ENCODE data around the gene BCL2L15. TPM values are rescaled to one million over a fixed set of nuclear protein-coding genes. Genes with fewer than 3 reads are reported as not detected.

BCL2L15 gene
- total RNA-seq, result 0.12 and 0.20 TPM in 2 replicates

DNA sequence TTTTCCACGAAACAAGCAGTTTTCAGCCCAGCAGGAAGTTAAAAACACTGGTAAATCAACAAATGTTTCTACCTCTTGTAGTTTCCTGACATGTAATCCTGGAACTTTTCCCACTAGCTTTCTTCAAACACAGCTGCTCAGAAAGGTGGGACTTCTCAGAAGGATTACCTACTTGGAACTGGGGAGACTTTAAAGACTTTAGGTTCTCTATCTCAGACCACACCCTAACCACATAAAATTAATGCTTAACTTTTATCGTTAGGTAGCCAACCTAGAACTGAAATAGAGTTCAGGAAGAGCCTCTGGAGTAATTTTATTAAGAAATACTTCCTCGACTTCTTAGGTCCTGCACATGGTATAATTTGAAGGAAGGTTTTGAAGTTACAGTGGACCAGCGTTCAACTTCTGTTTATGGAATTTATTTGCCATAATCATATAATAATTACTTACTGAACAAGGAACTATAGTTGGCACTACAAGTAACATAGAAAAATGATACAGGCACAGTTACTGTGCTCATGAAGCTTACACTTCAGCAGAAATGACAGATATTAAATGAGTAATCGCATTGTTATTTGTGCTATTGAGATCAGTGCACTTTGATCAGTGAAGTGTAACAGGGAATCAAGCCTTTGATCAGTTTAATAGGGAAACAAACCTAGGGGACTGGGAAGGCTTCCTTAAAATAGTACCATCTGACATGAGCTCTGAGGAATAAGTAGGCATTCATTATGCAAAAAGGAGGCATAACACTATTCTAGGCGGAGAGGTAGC is at the start of gene BCL2L15:
Gene BCL2L15, minus strand, starts transcription at position 180 of the 774 bp plus-strand sequence. CDS start 206 bp downstream, outside the sequence.

DNA sequence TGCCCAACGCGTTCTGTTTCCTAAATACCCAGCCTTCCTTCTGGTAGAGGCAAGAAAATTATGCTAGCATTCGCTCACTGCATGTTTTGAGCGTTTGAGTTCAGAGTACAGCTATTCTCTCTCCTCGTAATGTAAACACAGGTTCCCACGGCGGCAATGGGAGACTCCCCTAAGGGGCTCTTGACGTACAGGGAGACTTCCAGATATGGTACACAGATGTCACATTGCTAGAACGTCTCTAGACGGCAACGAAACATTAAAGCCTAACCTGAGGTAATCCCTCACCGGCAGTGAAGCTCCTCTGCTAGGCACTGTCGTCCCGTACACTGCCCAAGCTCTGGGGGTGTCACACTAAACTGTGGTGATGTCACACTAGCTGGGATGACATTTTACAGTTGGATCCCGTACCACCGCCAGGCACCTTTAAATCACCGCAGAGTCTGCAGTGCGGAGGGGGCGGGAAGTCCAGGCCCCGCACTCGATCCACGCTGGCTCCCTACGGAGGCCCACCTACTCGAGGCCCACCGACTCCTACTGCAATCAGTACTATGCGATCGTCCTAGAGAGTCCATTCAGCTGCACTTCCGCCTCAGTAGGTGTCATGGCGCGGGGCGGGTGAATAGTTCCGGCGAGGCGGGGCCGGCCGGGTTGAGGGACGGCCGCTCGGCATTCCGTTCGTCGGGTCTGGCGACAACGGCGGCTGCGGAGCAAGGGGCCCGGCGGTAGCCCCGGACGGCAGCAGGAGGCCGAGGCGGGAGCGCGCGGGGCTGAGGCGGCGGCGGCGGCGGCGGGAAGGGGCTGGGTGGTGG is 41.8 kb upstream of the BCL2L15 start, which contains the start of gene HIPK1:
Gene HIPK1, plus strand, starts transcription at position 384 of the 809 bp plus-strand sequence.

DNA sequence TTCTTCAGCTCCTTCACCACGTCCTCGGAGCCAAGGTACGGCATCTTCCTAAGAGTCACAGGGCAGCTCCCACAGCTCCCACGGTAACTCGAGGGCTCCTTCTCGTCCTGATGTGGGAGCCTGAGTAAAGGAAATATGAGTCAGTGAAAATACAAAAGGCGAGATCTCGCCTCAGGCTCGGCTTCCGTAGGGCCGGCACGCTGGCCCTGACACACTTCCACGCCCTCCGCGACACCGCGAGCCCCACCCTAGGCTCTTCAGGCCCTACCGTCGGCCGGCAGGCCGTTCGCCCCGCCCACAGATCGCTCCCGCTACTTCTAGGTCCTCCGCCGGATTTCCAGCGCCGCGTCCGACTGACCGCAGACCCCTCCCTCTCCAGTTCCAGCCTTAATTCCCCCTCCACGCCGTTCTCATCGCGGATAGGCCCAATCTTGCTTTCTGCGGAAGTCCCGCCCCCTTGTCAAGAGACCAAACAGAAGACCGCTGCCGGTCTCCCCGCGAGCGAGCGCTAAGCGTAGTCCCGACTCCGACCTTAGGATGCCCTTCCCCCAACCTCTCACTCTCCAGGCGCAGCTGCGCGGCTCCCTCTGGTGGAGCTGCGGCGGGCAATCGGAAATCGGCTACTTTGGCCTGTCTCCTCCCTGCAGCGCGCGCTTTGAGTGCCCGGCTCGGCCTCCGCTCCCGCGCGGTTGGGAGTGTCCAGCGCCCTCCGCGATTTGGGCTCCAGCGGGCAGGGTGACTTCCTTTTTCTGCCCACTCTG is 17.5 kb upstream of the BCL2L15 start, which contains the start of the genes AP4B1 and DCLRE1B:
Gene AP4B1, minus strand, starts transcription at position 126 of the 761 bp plus-strand sequence. Its CDS starts 82 bp downstream, at position 44.
Gene DCLRE1B, plus strand, starts transcription at position 653 of the 761 bp plus-strand sequence. CDS start 261 bp downstream, outside the sequence.

DNA sequence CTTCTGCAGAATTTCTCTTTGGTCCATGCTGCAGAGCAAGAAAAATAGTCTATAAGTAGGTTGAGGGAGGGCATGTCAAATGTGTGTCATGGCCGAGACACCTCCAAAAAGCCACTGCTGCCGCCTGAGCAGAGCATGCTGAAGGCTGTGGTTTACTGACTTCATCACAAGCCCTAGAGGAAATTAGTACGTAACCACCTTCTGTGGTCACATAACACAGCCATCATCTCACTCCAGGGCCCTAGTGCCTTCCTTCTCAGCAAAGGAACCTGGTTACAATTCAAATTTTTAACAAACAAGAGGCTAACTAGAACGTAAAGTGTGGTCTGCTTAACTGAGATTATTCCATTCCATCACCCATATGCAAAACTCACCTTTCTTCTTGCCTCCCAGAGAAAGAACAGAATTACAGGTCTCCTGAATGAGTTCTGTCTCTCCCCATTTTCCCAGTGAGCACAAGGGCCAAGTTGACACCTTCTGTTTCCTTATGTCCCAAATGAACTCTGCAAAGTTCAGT is 15.7 kb downstream of the BCL2L15 start, which contains the start of gene PTPN22:
Gene PTPN22, minus strand, starts transcription at position 116 of the 517 bp plus-strand sequence.

Other genes starting within 250 kb of the BCL2L15 start
- 11.2 and 11.6 TPM in 2 replicates for gene PHTF1, start 128.1 kb downstream of the BCL2L15 start, total RNA-seq
- 9.0 and 10.8 TPM in 2 replicates for gene RSBN1, start 75.1 kb downstream of the BCL2L15 start, total RNA-seq
- gene PTPN22, start 15.9 kb downstream of the BCL2L15 start, total RNA-seq, result 0.06 and 0.34 TPM in 2 replicates
- gene AP4B1, start 17.2 kb upstream of the BCL2L15 start, total RNA-seq, result 10.5 and 15.7 TPM in 2 replicates
- gene DCLRE1B, start 17.7 kb upstream of the BCL2L15 start, total RNA-seq, result 2.6 TPM in 2 replicates
- 19.3 and 19.8 TPM in 2 replicates for gene HIPK1, start 41.7 kb upstream of the BCL2L15 start, total RNA-seq
- gene OLFML3, start 91.9 kb upstream of the BCL2L15 start, total RNA-seq, result 59.8 and 64.8 TPM in 2 replicates